Gastrocnemius medialis (tissue), 4 donors: Measurements from ENCODE around the gene SPTBN5.

Experiments used
- CTCF ChIP-seq, 5 experiments: fragments of 450-650 bp in 3 of 5; fragments of 200-600 bp in 2 of 5; sonication (generic) in 2 of 5; IDR thresholded peaks in 4 of 5; conservative IDR thresholded peaks in 1 of 5; 1 replicate in 4 of 5; 2 replicates in 1 of 5; pipeline ENCODE4 v1.5.1; 2016 to 2019; ENCODE audit warnings: antibody characterized with exemption in 5 of 5, mild to moderate bottlenecking in 3 of 5, moderate library complexity in 3 of 5
- POLR2A ChIP-seq, 2 donors: fragments of 450-650 bp; IDR thresholded peaks; one replicate each; pipeline ENCODE4 v1.6.1; 2017; ENCODE audit warnings: antibody characterized with exemption in 2 of 2, mild to moderate bottlenecking in 2 of 2, moderate library complexity in 2 of 2

- TF ChIP-seq CTCF (IDR thresholded peaks at IDR 0.05 in 4 of 5, conservative IDR thresholded peaks at IDR 0.05 in 1 of 5) (no peak), POLR2A (IDR thresholded peaks at IDR 0.05) (no peak)
These were observed 68.0 kb downstream of the SPTBN5 start for GRCh38 chr15:41825572-41826535.
